RPMI8226 (cell line): ENCODE results near the gene EAF1.

Experiments used
- DNase-seq: peaks from one replicate; pipeline ENCODE4 v3.0.0-alpha.2; 2015

The EAF1 gene

GRCh38 chr3:15486979-15487378 lies 59.6 kb downstream of the EAF1 start:
- DNase-seq, result no peak

- no peak for DNase-seq
These were observed 60.6 kb downstream of the EAF1 start for GRCh38 chr3:15488002-15488401.

GRCh38 chr3:15490158-15490557 lies 62.8 kb downstream of the EAF1 start:
- DNase-seq, result no peak

- no peak for DNase-seq
These were observed 63.7 kb downstream of the EAF1 start for GRCh38 chr3:15491143-15491542.
